GM19043 (cell line): ENCODE measurements around the gene RTCA.

Source experiments
- ATAC-seq: cut with Tn5 transposase; IDR thresholded peaks from one replicate; pipeline ENCODE4 v1.9.1; 2021; ENCODE audit warnings: low read depth; ENCODE audit not compliant: unreplicated experiment

RTCA gene

GRCh38 chr1:100340494-100340893 is 74.5 kb downstream of the RTCA start:
- no peak for ATAC-seq

GRCh38 chr1:100342348-100342747 is 76.3 kb downstream of the RTCA start:
- no peak for ATAC-seq
